ENCODE results near the gene SCAMP5.

- TF ChIP-seq CTCF (optimal IDR thresholded peaks at IDR 0.05 in 1 of 3, IDR thresholded peaks at IDR 0.05 in 1 of 3, conservative IDR thresholded peaks at IDR 0.05 in 1 of 3; ENCODE audit: extremely low read depth in 1 of 3, insufficient read depth in 2 of 3, low read length in 3 of 3) (no peak), EZH2 (IDR thresholded peaks at IDR 0.05; ENCODE audit: low read length) (no peak)
These were observed 32.7 kb upstream of the SCAMP5 start for GRCh38 chr15:74962671-74963070.

All from keratinocyte (primary cell).